ENCODE measurements around the gene KRTAP6-3.

DNA sequence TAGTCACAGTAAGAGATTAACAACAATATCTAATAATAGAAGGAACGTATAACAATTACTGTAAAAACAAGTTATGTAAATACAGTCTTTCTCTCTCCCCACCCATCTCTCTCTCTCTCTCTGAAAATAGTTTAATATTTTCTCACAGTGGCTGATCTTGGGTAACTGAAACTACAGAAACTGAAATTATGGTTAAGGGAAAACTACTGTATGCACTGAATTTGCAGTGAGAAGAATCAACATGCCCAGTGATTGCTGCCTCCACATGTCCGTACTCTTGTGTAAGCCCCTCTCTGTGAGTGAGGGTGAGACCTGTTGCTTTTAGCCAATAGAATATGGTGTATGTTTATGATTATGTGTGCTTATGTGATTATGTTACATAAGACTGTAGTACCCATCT, 19.9 kb downstream of the KRTAP6-3 start:
- no peak for TF ChIP-seq POLR2A (IDR thresholded peaks at IDR 0.05)
- TF ChIP-seq, protein P1, sequence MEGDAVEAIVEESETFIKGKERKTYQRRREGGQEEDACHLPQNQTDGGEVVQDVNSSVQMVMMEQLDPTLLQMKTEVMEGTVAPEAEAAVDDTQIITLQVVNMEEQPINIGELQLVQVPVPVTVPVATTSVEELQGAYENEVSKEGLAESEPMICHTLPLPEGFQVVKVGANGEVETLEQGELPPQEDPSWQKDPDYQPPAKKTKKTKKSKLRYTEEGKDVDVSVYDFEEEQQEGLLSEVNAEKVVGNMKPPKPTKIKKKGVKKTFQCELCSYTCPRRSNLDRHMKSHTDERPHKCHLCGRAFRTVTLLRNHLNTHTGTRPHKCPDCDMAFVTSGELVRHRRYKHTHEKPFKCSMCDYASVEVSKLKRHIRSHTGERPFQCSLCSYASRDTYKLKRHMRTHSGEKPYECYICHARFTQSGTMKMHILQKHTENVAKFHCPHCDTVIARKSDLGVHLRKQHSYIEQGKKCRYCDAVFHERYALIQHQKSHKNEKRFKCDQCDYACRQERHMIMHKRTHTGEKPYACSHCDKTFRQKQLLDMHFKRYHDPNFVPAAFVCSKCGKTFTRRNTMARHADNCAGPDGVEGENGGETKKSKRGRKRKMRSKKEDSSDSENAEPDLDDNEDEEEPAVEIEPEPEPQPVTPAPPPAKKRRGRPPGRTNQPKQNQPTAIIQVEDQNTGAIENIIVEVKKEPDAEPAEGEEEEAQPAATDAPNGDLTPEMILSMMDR (IDR thresholded peaks at IDR 0.05): no peak

Data from esophagus squamous epithelium (tissue), 4 donors.